ENCODE data around the gene KLHL3.

KLHL3 gene

GRCh38 chr5:137605411-137605810, 130.5 kb downstream of the KLHL3 start:
- no peak for DNase-seq

- DNase-seq = no peak
These were observed 131.4 kb downstream of the KLHL3 start for GRCh38 chr5:137604348-137605095.

GRCh38 chr5:137603891-137604290, 132.0 kb downstream of the KLHL3 start:
- DNase-seq = no peak

GRCh38 chr5:137603356-137603755, 132.5 kb downstream of the KLHL3 start:
- no peak for DNase-seq

GRCh38 chr5:137602721-137603273, 133.1 kb downstream of the KLHL3 start:
- DNase-seq = no peak

- no peak for DNase-seq
These were observed 135.0 kb downstream of the KLHL3 start for GRCh38 chr5:137600721-137601360.

GRCh38 chr5:137599457-137599856, 136.4 kb downstream of the KLHL3 start:
- DNase-seq = no peak

- no peak for DNase-seq
These were observed 137.5 kb downstream of the KLHL3 start for GRCh38 chr5:137598399-137598798.

GRCh38 chr5:137596941-137597340, 138.9 kb downstream of the KLHL3 start:
- no peak for DNase-seq

GRCh38 chr5:137595396-137596079, 140.4 kb downstream of the KLHL3 start:
- DNase-seq = no peak

- no peak for DNase-seq
These were observed 141.2 kb downstream of the KLHL3 start for GRCh38 chr5:137594717-137595116.

GRCh38 chr5:137592317-137592716, 143.6 kb downstream of the KLHL3 start:
- no peak for DNase-seq

GRCh38 chr5:137589185-137589584, 146.7 kb downstream of the KLHL3 start:
- DNase-seq = no peak

GRCh38 chr5:137587919-137588318, 148.0 kb downstream of the KLHL3 start:
- no peak for DNase-seq

- no peak for DNase-seq
These were observed 151.6 kb downstream of the KLHL3 start for GRCh38 chr5:137584262-137584661.

- no peak for DNase-seq
These were observed 152.8 kb downstream of the KLHL3 start for GRCh38 chr5:137583129-137583528.

GRCh38 chr5:137582218-137582617, 153.7 kb downstream of the KLHL3 start:
- no peak for DNase-seq

GRCh38 chr5:137581776-137582175, 154.1 kb downstream of the KLHL3 start:
- DNase-seq = no peak

GRCh38 chr5:137580030-137580429, 155.9 kb downstream of the KLHL3 start:
- DNase-seq = no peak

- no peak for DNase-seq
These were observed 160.0 kb downstream of the KLHL3 start for GRCh38 chr5:137575847-137576246.

GRCh38 chr5:137575211-137575610, 160.7 kb downstream of the KLHL3 start:
- DNase-seq = no peak

GRCh38 chr5:137573376-137573775, 162.5 kb downstream of the KLHL3 start:
- DNase-seq = no peak

- DNase-seq = no peak
These were observed 163.7 kb downstream of the KLHL3 start for GRCh38 chr5:137572042-137572695.

Measured in activated CD4-positive, CD25-positive, alpha-beta regulatory T cell (primary cell).